ENCODE data around the gene TIMM50. TPM values are rescaled to one million over a fixed set of nuclear protein-coding genes. Genes with fewer than 3 reads are reported as not detected.

The TIMM50 gene
- total and polyA plus RNA-seq, 4 donors: 24.3 to 39.9 (median 30.5) TPM

- Histone ChIP-seq H3K27me3 (ENCODE audit: control insufficient read depth in 4 of 4, insufficient read depth in 4 of 4, low read length in 3 of 4) (no peaks in the 10 kb centered on the region), H3K9me3 (ENCODE audit: control insufficient read depth in 4 of 4, low read length in 3 of 4) (no peaks in the 10 kb centered on the region), H3K4me3 (ENCODE audit: low read depth in 1 of 3, low read length in 3 of 3) (peak overlapping the region; percentile 78 to 95 (median 79)), H3K27ac (ENCODE audit: low read depth in 1 of 2, low read length in 2 of 2) (peak overlapping the region; percentile 61 to 82), H3K36me3 (ENCODE audit: control insufficient read depth in 4 of 4, insufficient read depth in 3 of 4, low read depth in 1 of 4, low read length in 3 of 4) (peaks cover 5 to 16% (median 7%) of the 10 kb centered on the region in 4 donors), H3K9ac (ENCODE audit: low read depth in 1 of 2, low read length in 2 of 2) (peak overlapping the region; percentile 76 to 93), H3K4me1 (ENCODE audit: control insufficient read depth in 4 of 4, insufficient read depth in 4 of 4, low read length in 3 of 4) (peaks cover 3 to 19% (median 15%) of the 10 kb centered on the region in 4 donors)
- 0% methylated on average over 12 of the region's 12 CpGs for WGBS
- DNase-seq (ENCODE audit: low spot score): no peak
- TF ChIP-seq SP1 (IDR thresholded peaks at IDR 0.05) (no peak), RXRA (IDR thresholded peaks at IDR 0.05) (no peak), HNF4G (IDR thresholded peaks at IDR 0.05) (no peak), FOXA1 (IDR thresholded peaks at IDR 0.05) (no peak), RAD21 (IDR thresholded peaks at IDR 0.05) (no peak), JUND (IDR thresholded peaks at IDR 0.05) (no peak), YY1 (IDR thresholded peaks at IDR 0.05) (no peak), ZBTB33 (IDR thresholded peaks at IDR 0.05) (no peak), EGR1 (IDR thresholded peaks at IDR 0.05; ENCODE audit: low read depth in 2 of 2) (no peak), NR2F2 (IDR thresholded peaks at IDR 0.05) (no peak), REST (IDR thresholded peaks at IDR 0.05) (no peak), GABPA (IDR thresholded peaks at IDR 0.05 in 1 of 2, conservative IDR thresholded peaks at IDR 0.05 in 1 of 2) (no peak), HNF4A (conservative IDR thresholded peaks at IDR 0.05) (no peak)
These were observed 549 bp downstream of the TIMM50 start for GRCh38 chr19:39481229-39481545.

GRCh38 chr19:39481676-39482075 is 1.0 kb downstream of the TIMM50 start:
- TF ChIP-seq SP1 (IDR thresholded peaks at IDR 0.05) (no peak), EGR1 (IDR thresholded peaks at IDR 0.05; ENCODE audit: low read depth in 2 of 2) (no peak), CTCF (IDR thresholded peaks at IDR 0.05; ENCODE audit: low read depth, low read length, missing input control) (no peak), NR2F2 (IDR thresholded peaks at IDR 0.05) (no peak), REST (IDR thresholded peaks at IDR 0.05) (no peak), HNF4A (conservative IDR thresholded peaks at IDR 0.05) (no peak), RXRA (IDR thresholded peaks at IDR 0.05) (no peak), MAX (IDR thresholded peaks at IDR 0.05) (no peak), JUND (IDR thresholded peaks at IDR 0.05) (no peak), ATF3 (IDR thresholded peaks at IDR 0.05) (no peak), FOXA2 (IDR thresholded peaks at IDR 0.05) (no peak), HNF4G (IDR thresholded peaks at IDR 0.05) (no peak), FOXA1 (IDR thresholded peaks at IDR 0.05) (no peak), YY1 (IDR thresholded peaks at IDR 0.05) (no peak), ZBTB33 (IDR thresholded peaks at IDR 0.05) (no peak), GABPA (IDR thresholded peaks at IDR 0.05 in 1 of 2, conservative IDR thresholded peaks at IDR 0.05 in 1 of 2) (no peak), TAF1 (conservative IDR thresholded peaks at IDR 0.05) (no peak), RAD21 (IDR thresholded peaks at IDR 0.05) (no peak)
- WGBS: 77% methylated on average over 11 of the region's 11 CpGs
- Histone ChIP-seq H3K4me3 (ENCODE audit: low read depth in 1 of 3, low read length in 3 of 3) (peak overlapping the region; percentile 78 to 95 (median 79)), H3K9me3 (ENCODE audit: control insufficient read depth in 4 of 4, low read length in 3 of 4) (no peaks in the 10 kb centered on the region), H3K9ac (ENCODE audit: low read depth in 1 of 2, low read length in 2 of 2) (no peak overlapping the region), H3K27me3 (ENCODE audit: control insufficient read depth in 4 of 4, insufficient read depth in 4 of 4, low read length in 3 of 4) (no peaks in the 10 kb centered on the region), H3K27ac (ENCODE audit: low read depth in 1 of 2, low read length in 2 of 2) (no peak overlapping the region), H3K36me3 (ENCODE audit: control insufficient read depth in 4 of 4, insufficient read depth in 3 of 4, low read depth in 1 of 4, low read length in 3 of 4) (peaks cover 4 to 17% (median 5%) of the 10 kb centered on the region in 4 donors), H3K4me1 (ENCODE audit: control insufficient read depth in 4 of 4, insufficient read depth in 4 of 4, low read length in 3 of 4) (peaks cover 3 to 19% (median 15%) of the 10 kb centered on the region in 4 donors)
- no peak for DNase-seq (ENCODE audit: low spot score)

Data from liver (tissue), 9 donors.